ENCODE measurements around the gene CD81. TPM values are rescaled to one million over a fixed set of nuclear protein-coding genes. Genes with fewer than 3 reads are reported as not detected.

The CD81 gene
- total RNA-seq, 1 experiment from 2014 or later = 416 TPM

DNA sequence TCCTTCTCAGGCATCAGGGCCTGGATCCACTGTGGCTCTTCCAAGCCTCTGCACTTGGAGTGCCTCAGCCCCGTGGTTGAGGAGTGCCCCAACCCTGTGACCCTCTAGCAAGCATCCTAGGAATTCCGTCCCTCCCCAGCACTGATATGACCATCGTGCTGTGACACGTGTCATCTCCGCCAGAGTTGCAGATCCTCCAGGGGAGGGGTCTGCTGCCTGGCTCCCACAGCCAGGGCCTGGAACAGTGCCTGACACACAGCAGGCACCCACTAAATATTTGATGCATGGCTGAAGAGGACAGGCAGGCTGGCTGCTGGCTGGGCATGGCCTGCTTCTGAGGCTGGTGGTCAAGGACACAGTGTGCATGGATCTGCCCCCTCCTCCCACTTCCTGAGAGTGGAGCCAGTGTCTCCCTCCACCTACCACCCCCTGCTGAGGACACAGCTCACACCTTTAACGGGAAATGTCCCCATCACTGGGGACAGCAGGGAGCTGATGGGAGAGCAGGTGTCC, 1.7 kb upstream of the CD81 start:
- H3K4me1 ChIP-seq (ENCODE audit: control insufficient read depth, insufficient read depth, low read length) = peaks cover 10% of the 10 kb centered on the region
- no peaks in the 10 kb centered on the region; the same call in 1 of the 2 replicates for H3K27me3 ChIP-seq (ENCODE audit: control insufficient read depth, insufficient read depth, low read length)
- TF ChIP-seq TCF7L2 (IDR thresholded peaks at IDR 0.05; ENCODE audit: low read depth, low read length) (no peak), SIN3A (IDR thresholded peaks at IDR 0.05; ENCODE audit: borderline replicate concordance, insufficient read depth, low read depth, low read length) (no peak), POLR2AphosphoS5 (IDR thresholded peaks at IDR 0.05; ENCODE audit: low read depth, low read length) (no peak), REST (IDR thresholded peaks at IDR 0.05; ENCODE audit: insufficient read depth in 1 of 2, low read depth in 2 of 2, low read length in 1 of 2) (no peak)
- TF ChIP-seq, protein P1, sequence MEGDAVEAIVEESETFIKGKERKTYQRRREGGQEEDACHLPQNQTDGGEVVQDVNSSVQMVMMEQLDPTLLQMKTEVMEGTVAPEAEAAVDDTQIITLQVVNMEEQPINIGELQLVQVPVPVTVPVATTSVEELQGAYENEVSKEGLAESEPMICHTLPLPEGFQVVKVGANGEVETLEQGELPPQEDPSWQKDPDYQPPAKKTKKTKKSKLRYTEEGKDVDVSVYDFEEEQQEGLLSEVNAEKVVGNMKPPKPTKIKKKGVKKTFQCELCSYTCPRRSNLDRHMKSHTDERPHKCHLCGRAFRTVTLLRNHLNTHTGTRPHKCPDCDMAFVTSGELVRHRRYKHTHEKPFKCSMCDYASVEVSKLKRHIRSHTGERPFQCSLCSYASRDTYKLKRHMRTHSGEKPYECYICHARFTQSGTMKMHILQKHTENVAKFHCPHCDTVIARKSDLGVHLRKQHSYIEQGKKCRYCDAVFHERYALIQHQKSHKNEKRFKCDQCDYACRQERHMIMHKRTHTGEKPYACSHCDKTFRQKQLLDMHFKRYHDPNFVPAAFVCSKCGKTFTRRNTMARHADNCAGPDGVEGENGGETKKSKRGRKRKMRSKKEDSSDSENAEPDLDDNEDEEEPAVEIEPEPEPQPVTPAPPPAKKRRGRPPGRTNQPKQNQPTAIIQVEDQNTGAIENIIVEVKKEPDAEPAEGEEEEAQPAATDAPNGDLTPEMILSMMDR (IDR thresholded peaks at IDR 0.05) = no peak
- no TSS peak for BruUV-seq (replicated peaks)
- no peak for ATAC-seq
- H3K4me3 ChIP-seq (ENCODE audit: low read depth in 2 of 2, low read length in 2 of 2) = no peak overlapping the region
- intact Hi-C loops (cut with micrococcal nuclease; ENCODE audit: unreplicated experiment) = no loop called here
- in situ Hi-C loops (cut with HindIII; ENCODE audit: low pct_unique_long_range_greater_than_20kb, low sequenced_read_pairs) = no loop called here
- H3K9me3 ChIP-seq (ENCODE audit: control insufficient read depth, insufficient read depth, low read depth, low read length) = no peaks in the 10 kb centered on the region
- no peak for DNase-seq (ENCODE audit: low read depth, low spot score)
- ChIA-PET POLR2A (no interaction called here), CTCF (no interaction called here)
- no peak overlapping the region for H3K27ac ChIP-seq (ENCODE audit: low read length)
- no peaks in the 10 kb centered on the region; the same call in 1 of the 2 replicates for H3K36me3 ChIP-seq (ENCODE audit: control insufficient read depth, insufficient read depth, low read length)

GRCh38 chr11:2375964-2376551, 1.1 kb upstream of the CD81 start:
- ATAC-seq (no peak), DNase-seq (ENCODE audit: low read depth, low spot score) (no peak)
- no TSS peak for BruUV-seq (replicated peaks)
- TF ChIP-seq, protein P1 (IDR thresholded peaks at IDR 0.05) = no peak
- TF ChIP-seq SIN3A (IDR thresholded peaks at IDR 0.05; ENCODE audit: borderline replicate concordance, insufficient read depth, low read depth, low read length) (no peak), POLR2AphosphoS5 (IDR thresholded peaks at IDR 0.05; ENCODE audit: low read depth, low read length) (no peak), TCF7L2 (IDR thresholded peaks at IDR 0.05; ENCODE audit: low read depth, low read length) (no peak), REST (IDR thresholded peaks at IDR 0.05; ENCODE audit: insufficient read depth in 1 of 2, low read depth in 2 of 2, low read length in 1 of 2) (no peak)
- ChIA-PET CTCF (no interaction called here), POLR2A (no interaction called here)
- no peak overlapping the region; a peak in 1 of 4 replicates for H3K4me3 ChIP-seq (ENCODE audit: low read depth in 2 of 2, low read length in 2 of 2)
- intact Hi-C loops (cut with micrococcal nuclease; ENCODE audit: unreplicated experiment) = no loop called here
- H3K27me3 ChIP-seq (ENCODE audit: control insufficient read depth, insufficient read depth, low read length) = no peaks in the 10 kb centered on the region; the same call in 1 of the 2 replicates
- no peaks in the 10 kb centered on the region for H3K9me3 ChIP-seq (ENCODE audit: control insufficient read depth, insufficient read depth, low read depth, low read length)
- H3K4me1 ChIP-seq (ENCODE audit: control insufficient read depth, insufficient read depth, low read length) = peaks cover 17% of the 10 kb centered on the region
- H3K36me3 ChIP-seq (ENCODE audit: control insufficient read depth, insufficient read depth, low read length) = no peaks in the 10 kb centered on the region; the same call in 1 of the 2 replicates
- in situ Hi-C loops (cut with HindIII; ENCODE audit: low pct_unique_long_range_greater_than_20kb, low sequenced_read_pairs) = no loop called here
- no peak overlapping the region for H3K27ac ChIP-seq (ENCODE audit: low read length)
